Spleen (tissue), 11 donors: ENCODE data around the gene SERAC1. TPM values are rescaled to one million over a fixed set of nuclear protein-coding genes. Genes with fewer than 3 reads are reported as not detected.

Source experiments
- DNase-seq: peaks from one replicate; pipeline ENCODE4 v3.0.0-alpha.2; 2020
- H3K27ac ChIP-seq, 8 donors: fragments of 200-600 bp; sonication (generic) in 7 of 8; 1 replicate in 4 of 8; 2 replicates in 4 of 8; pipeline versions ENCODE4 v1.5.0 to v1.8.0; 2016 to 2021; ENCODE audit warnings: inconsistent platforms in 4 of 8, mild to moderate bottlenecking in 4 of 8, moderate library complexity in 1 of 8
- H3K27me3 ChIP-seq, 7 donors: fragments of 200-600 bp; sonication (generic) in 6 of 7; replicated peaks in 1 of 7; 1 replicate in 4 of 7; 2 replicates in 3 of 7; pipeline versions ENCODE4 v1.5.0 to v1.8.0; 2016 to 2021; ENCODE audit warnings: inconsistent platforms in 3 of 7, mild to moderate bottlenecking in 1 of 7
- H3K36me3 ChIP-seq, 6 donors: fragments of 200-600 bp; sonication (generic) in 5 of 6; 1 replicate in 4 of 6; 2 replicates in 2 of 6; pipeline versions ENCODE4 v1.5.0 to v1.8.0; 2016 to 2021; ENCODE audit warnings: inconsistent platforms in 2 of 6
- H3K4me1 ChIP-seq, 6 donors: fragments of 200-600 bp; sonication (generic) in 5 of 6; 1 replicate in 3 of 6; 2 replicates in 3 of 6; pipeline versions ENCODE4 v1.5.0 to v1.8.0; 2016 to 2021; ENCODE audit warnings: inconsistent platforms in 3 of 6
- H3K4me3 ChIP-seq, 8 donors: fragments of 200-600 bp; sonication (generic) in 7 of 8; 1 replicate in 4 of 8; 2 replicates in 4 of 8; pipeline versions ENCODE4 v1.5.0 to v1.8.0; 2016 to 2021; ENCODE audit warnings: inconsistent platforms in 4 of 8, mild to moderate bottlenecking in 4 of 8, moderate library complexity in 2 of 8
- H3K9me3 ChIP-seq, 8 donors: fragments of 200-600 bp; sonication (generic) in 7 of 8; 1 replicate in 4 of 8; 2 replicates in 4 of 8; pipeline versions ENCODE4 v1.5.0 to v1.8.0; 2016 to 2021; ENCODE audit warnings: inconsistent platforms in 4 of 8
- CTCF ChIP-seq, 11 experiments: fragments of 200-600 bp in 7 of 11; fragments of 450-650 bp in 4 of 11; sonication (generic) in 4 of 11; IDR thresholded peaks in 8 of 11; conservative IDR thresholded peaks in 3 of 11; 1 replicate in 7 of 11; 2 replicates in 4 of 11; pipeline versions ENCODE4 v1.4.0 to v1.8.0; 2016 to 2021; ENCODE audit warnings: antibody characterized with exemption in 11 of 11, inconsistent platforms in 4 of 11, mild to moderate bottlenecking in 1 of 11
- POLR2A ChIP-seq, 3 donors: fragments of 450-650 bp; IDR thresholded peaks; one replicate each; pipeline ENCODE4 v1.5.1; 2017; ENCODE audit warnings: antibody characterized with exemption in 3 of 3, mild to moderate bottlenecking in 1 of 3
- POLR2AphosphoS5 ChIP-seq, 3 donors: sonication (generic); formaldehyde crosslinking; IDR thresholded peaks; one replicate each; pipeline ENCODE4 v1.5.1; 2017; ENCODE audit warnings: antibody characterized with exemption in 3 of 3
- WGBS, 5 donors: extraction: QIAGEN DNeasy Blood & Tissue Kit in 3 of 5; methylation state at CpG; one replicate each; pipeline versions ENCODE4 v1.1.5 to v1.1.7; 2013 to 2018; 5-methylcytosine and 5-hydroxymethylcytosine counted together
- intact Hi-C: fragments of 100-400 bp; cut with DNase I; formaldehyde crosslinking; loops from one replicate; pipeline ENCODE4 v1.15.0; 2023; ENCODE audit warnings: low total_unique reads
- polyA plus RNA-seq, 3 donors: library from polyadenylated mRNA; stranded (reverse); fragments of 200-250 nt; gene quantifications; one replicate each; pipeline ENCODE4 v1.2.1, GENCODE V29; 2013
- total RNA-seq, 7 donors: library from RNA; depleted of rRNA in 3 of 7; stranded (reverse); fragments of >200 nt in 3 of 7; fragmentation: NEBNext Ultra II Directional in 4 of 7; extraction: Animal tissue kit (Norgen Biotek cat#: 25700) in 4 of 7; gene quantifications; one replicate each; pipeline versions ENCODE4 v1.1.0 to v1.2.1, GENCODE V29; 2016 to 2021
- donor health status: healthy with polysubstance abuse.
- donor health status: DM: no; HTN: no; CAD: no; lungs with moderate emphysema.
- donor health status: DM: no; HTN: no; CAD: no.
- donor health status: Bipolar disorder and iron deficiency.
- donor health status: healthy.
- donor health status: DM: no; HTN: no; CAD: no.
- donor health status: DM: yes; HTN: yes; CAD: no.

The SERAC1 gene
- total and polyA plus RNA-seq, 10 donors, result 1.6 to 12.3 (median 5.7) TPM

GRCh38 chr6:158143700-158144099 is 24.4 kb downstream of the SERAC1 start:
- DNase-seq, result no peak
- intact Hi-C loops, result no loop called here
- no peaks in the 10 kb centered on the region for H3K4me1 ChIP-seq
- no peak overlapping the region for H3K4me3 ChIP-seq
- TF ChIP-seq CTCF (IDR thresholded peaks at IDR 0.05 in 8 of 11, conservative IDR thresholded peaks at IDR 0.05 in 3 of 11) (peak in 1 of 11 experiments; percentile 9), POLR2A (IDR thresholded peaks at IDR 0.05) (no peak)
- H3K9me3 ChIP-seq, result no peaks in the 10 kb centered on the region
- no peak overlapping the region for H3K27ac ChIP-seq
- no peaks in the 10 kb centered on the region for H3K27me3 ChIP-seq
- WGBS, 5 donors, result 38 to 65% (median 55%) methylated on average over 1 of the region's 1 CpG
- peaks cover 0 to 65% (median 12%) of the 10 kb centered on the region in 6 donors for H3K36me3 ChIP-seq

- Histone ChIP-seq H3K27ac (no peak overlapping the region), H3K4me1 (no peaks in the 10 kb centered on the region), H3K36me3 (peaks cover 0 to 61% (median 12%) of the 10 kb centered on the region in 6 donors), H3K27me3 (no peaks in the 10 kb centered on the region), H3K4me3 (no peak overlapping the region), H3K9me3 (no peaks in the 10 kb centered on the region)
- no peak for DNase-seq
- intact Hi-C loops, result no loop called here
- no peak for TF ChIP-seq POLR2A (IDR thresholded peaks at IDR 0.05)
- no peak for TF ChIP-seq POLR2AphosphoS5 (IDR thresholded peaks at IDR 0.05)
- no peak for TF ChIP-seq CTCF (IDR thresholded peaks at IDR 0.05 in 8 of 11, conservative IDR thresholded peaks at IDR 0.05 in 3 of 11)
These were observed 25.3 kb downstream of the SERAC1 start for GRCh38 chr6:158142789-158143188.

- Histone ChIP-seq H3K27me3 (no peaks in the 10 kb centered on the region), H3K36me3 (peaks cover 0 to 25% (median 2%) of the 10 kb centered on the region in 6 donors), H3K4me1 (no peaks in the 10 kb centered on the region), H3K27ac (no peak overlapping the region), H3K4me3 (no peak overlapping the region), H3K9me3 (no peaks in the 10 kb centered on the region)
- TF ChIP-seq CTCF (IDR thresholded peaks at IDR 0.05 in 8 of 11, conservative IDR thresholded peaks at IDR 0.05 in 3 of 11) (peak in 5 of 11 experiments; percentile 26 to 44 (median 29)), POLR2A (IDR thresholded peaks at IDR 0.05) (no peak)
- intact Hi-C loops, result no loop called here
- DNase-seq, result no peak
- WGBS, 5 donors, result 33 to 59% (median 45%) methylated on average over 1 of the region's 1 CpG
These were observed 36.1 kb downstream of the SERAC1 start for GRCh38 chr6:158131926-158132325.

DNA sequence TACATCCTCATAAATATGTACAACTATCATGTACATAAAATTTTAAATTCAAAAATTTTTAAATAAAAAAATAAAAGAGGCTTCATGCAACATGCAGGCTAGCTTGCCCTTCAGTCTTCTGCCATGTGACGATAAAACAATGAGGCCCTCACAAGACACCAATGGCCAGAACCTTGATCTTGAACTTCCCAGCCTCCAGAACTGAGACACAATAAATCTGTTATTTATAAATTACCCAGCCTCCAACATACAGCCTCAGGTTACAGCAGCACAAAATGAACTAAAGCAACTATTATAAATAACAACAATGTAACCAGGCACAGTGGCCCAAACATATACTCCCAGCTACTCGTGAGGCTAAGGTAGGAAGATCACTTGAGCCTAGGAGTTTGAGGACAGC is 42.8 kb downstream of the SERAC1 start:
- TF ChIP-seq POLR2A (IDR thresholded peaks at IDR 0.05), result no peak
- TF ChIP-seq POLR2AphosphoS5 (IDR thresholded peaks at IDR 0.05), result no peak
- TF ChIP-seq CTCF (IDR thresholded peaks at IDR 0.05 in 8 of 11, conservative IDR thresholded peaks at IDR 0.05 in 3 of 11), result no peak
- intact Hi-C loops, result no loop called here
- H3K4me3 ChIP-seq, result no peak overlapping the region
- H3K4me1 ChIP-seq, result no peaks in the 10 kb centered on the region
- 98 to 100% (median 99%) methylated on average over 2 of the region's 2 CpGs for whole genome bisulfite sequencing, 5 donors
- H3K27me3 ChIP-seq, result no peaks in the 10 kb centered on the region
- H3K9me3 ChIP-seq, result no peaks in the 10 kb centered on the region
- no peak overlapping the region for H3K27ac ChIP-seq
- H3K36me3 ChIP-seq, result peaks cover 0 to 72% (median 2%) of the 10 kb centered on the region in 6 donors
- no peak for DNase-seq
